Measurements from ENCODE around the gene DCBLD1. TPM values are rescaled to one million over a fixed set of nuclear protein-coding genes. Genes with fewer than 3 reads are reported as not detected.
"Not testable (repeated sequence)": the region's sequence is repeated elsewhere in the genome, so short reads cannot be mapped to it uniquely, and the experiment has no call there.

The DCBLD1 gene
- total and polyA plus RNA-seq, 2 donors (not counting 3 experiments of a cell fraction or from before 2014, with no cell fraction given) = 30.2 to 44.3 TPM

GRCh38 chr6:117441824-117442264, 40.6 kb upstream of the DCBLD1 start:
- Histone ChIP-seq H3K79me2 (ENCODE audit: control insufficient read depth, insufficient read depth, low read length) (no peaks in the 10 kb centered on the region), H3K4me3 (replicated peaks in 1 of 3; ENCODE audit: insufficient read depth in 1 of 3, low read depth in 1 of 3, low read length in 3 of 3) (no peak overlapping the region), H3K4me1 (ENCODE audit: control insufficient read depth, extremely low read depth, insufficient read depth, low read length) (no peaks in the 10 kb centered on the region), H3K36me3 (ENCODE audit: control insufficient read depth in 2 of 2, extremely low read depth in 1 of 2, insufficient read depth in 2 of 2, low read length in 2 of 2) (no peaks in the 10 kb centered on the region), H3K9me1 (replicated peaks; ENCODE audit: control insufficient read depth, extremely low read depth, insufficient read depth, low read length) (no peaks in the 10 kb centered on the region), H3K4me2 (ENCODE audit: insufficient read depth, low read length) (no peak overlapping the region), H3K9ac (replicated peaks; ENCODE audit: extremely low read depth, insufficient read depth, low read length) (no peak overlapping the region), H3K27me3 (ENCODE audit: control insufficient read depth in 2 of 2, insufficient read depth in 2 of 2, low read length in 2 of 2) (peaks cover 11 to 33% of the 10 kb centered on the region in 2 experiments), H2AFZ (ENCODE audit: low read depth, low read length) (no peak overlapping the region), H4K20me1 (replicated peaks; ENCODE audit: control insufficient read depth, extremely low read depth, insufficient read depth, low read length) (no peaks in the 10 kb centered on the region), H3K27ac (ENCODE audit: insufficient read depth, low read depth, low read length) (no peak overlapping the region), H3K9me3 (replicated peaks; ENCODE audit: control insufficient read depth, insufficient read depth, low read length) (no peaks in the 10 kb centered on the region)
- DNase-seq (ENCODE audit: low read depth, low spot score) = no peak
- dilution Hi-C loops (cut with MboI; ENCODE audit: extremely low pct_ligation_motif_present, low sequenced_read_pairs) (no loop called here), intact Hi-C loops (cut with micrococcal nuclease) (loop anchor here (5.0 kb wide), 1 partner anchor 95 kb away; no protein-coding TSS in a partner anchor)
- ChIA-PET CTCF (interaction anchor here (1.1 to 1.5 kb wide), 2 partner anchors 8 to 25 kb away, joined by 3 to 11 read pairs; no protein-coding TSS in a partner anchor), POLR2A (no interaction called here)
- no TSS peak for BruUV-seq (replicated peaks)
- TF ChIP-seq CTCF (IDR thresholded peaks at IDR 0.05; ENCODE audit: extremely low read depth in 1 of 2, insufficient read depth in 1 of 2, low read depth in 1 of 2, low read length in 2 of 2) (no peak), POLR2AphosphoS5 (IDR thresholded peaks at IDR 0.05; ENCODE audit: insufficient read depth, low read depth, low read length) (no peak), JUN (IDR thresholded peaks at IDR 0.05; ENCODE audit: borderline replicate concordance, insufficient read depth, insufficient read length, low read depth) (no peak), FOS (IDR thresholded peaks at IDR 0.05; ENCODE audit: borderline replicate concordance, insufficient read depth, low read length) (no peak), GATA2 (IDR thresholded peaks at IDR 0.05; ENCODE audit: insufficient read depth, insufficient read length, low read depth, low read length) (no peak), EZH2 (IDR thresholded peaks at IDR 0.05; ENCODE audit: borderline replicate concordance, low read depth, low read length, severe bottlenecking) (no peak), MYC (IDR thresholded peaks at IDR 0.05; ENCODE audit: low read depth, low read length) (no peak), POLR2A (IDR thresholded peaks at IDR 0.05; ENCODE audit: low read depth, low read length) (no peak)
- TF ChIP-seq, protein P1, sequence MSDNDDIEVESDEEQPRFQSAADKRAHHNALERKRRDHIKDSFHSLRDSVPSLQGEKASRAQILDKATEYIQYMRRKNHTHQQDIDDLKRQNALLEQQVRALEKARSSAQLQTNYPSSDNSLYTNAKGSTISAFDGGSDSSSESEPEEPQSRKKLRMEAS (IDR thresholded peaks at IDR 0.05; ENCODE audit: insufficient read depth, insufficient read length) = no peak
- FAIRE-seq = no peak

DNA sequence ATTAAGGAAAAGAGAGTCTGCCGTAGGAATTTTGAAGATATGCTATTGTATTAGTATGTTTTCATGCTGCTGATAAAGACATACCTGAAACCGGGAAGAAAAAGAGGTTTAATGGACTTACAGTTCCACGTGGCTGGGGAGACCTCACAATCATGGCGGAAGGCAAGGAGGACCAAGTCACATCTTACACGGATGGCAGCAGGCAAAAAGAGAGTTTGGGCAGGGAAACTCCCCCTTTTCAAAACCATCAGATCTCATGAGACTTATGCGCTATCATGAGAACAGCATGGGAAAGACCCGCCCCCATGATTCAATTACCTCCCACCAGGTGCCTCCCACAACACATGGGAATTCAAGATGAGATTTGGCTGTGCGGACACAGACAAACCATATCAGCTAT, 40.2 kb upstream of the DCBLD1 start:
- H3K9me3 ChIP-seq (replicated peaks; ENCODE audit: control insufficient read depth, insufficient read depth, low read length); H3K9me1 ChIP-seq (replicated peaks; ENCODE audit: control insufficient read depth, extremely low read depth, insufficient read depth, low read length); H3K36me3 ChIP-seq (ENCODE audit: control insufficient read depth in 2 of 2, extremely low read depth in 1 of 2, insufficient read depth in 2 of 2, low read length in 2 of 2); FAIRE-seq; H3K4me3 ChIP-seq (replicated peaks in 1 of 3; ENCODE audit: insufficient read depth in 1 of 3, low read depth in 1 of 3, low read length in 3 of 3); H3K4me2 ChIP-seq (ENCODE audit: insufficient read depth, low read length); H4K20me1 ChIP-seq (replicated peaks; ENCODE audit: control insufficient read depth, extremely low read depth, insufficient read depth, low read length); H3K27ac ChIP-seq (ENCODE audit: insufficient read depth, low read depth, low read length); H3K9ac ChIP-seq (replicated peaks; ENCODE audit: extremely low read depth, insufficient read depth, low read length); POLR2A ChIA-PET; BruUV-seq (replicated peaks); dilution Hi-C loops (cut with MboI; ENCODE audit: extremely low pct_ligation_motif_present, low sequenced_read_pairs); H3K79me2 ChIP-seq (ENCODE audit: control insufficient read depth, insufficient read depth, low read length); H2AFZ ChIP-seq (ENCODE audit: low read depth, low read length); DNase-seq (ENCODE audit: low read depth, low spot score); H3K4me1 ChIP-seq (ENCODE audit: control insufficient read depth, extremely low read depth, insufficient read depth, low read length): not testable (repeated sequence)
- H3K27me3 ChIP-seq (ENCODE audit: control insufficient read depth in 2 of 2, insufficient read depth in 2 of 2, low read length in 2 of 2) = peaks cover 13 to 37% of the 10 kb centered on the region in 2 experiments
- intact Hi-C loops (cut with micrococcal nuclease) = loop anchor here (5.0 kb wide), 1 partner anchor 95 kb away; no protein-coding TSS in a partner anchor
- CTCF ChIA-PET = interaction anchor here (1.1 to 1.5 kb wide), 2 partner anchors 8 to 25 kb away, joined by 3 to 11 read pairs; no protein-coding TSS in a partner anchor

Measured in endothelial cell of umbilical vein (primary cell).